ENCODE data around the gene ABO.

Gene ABO

DNA sequence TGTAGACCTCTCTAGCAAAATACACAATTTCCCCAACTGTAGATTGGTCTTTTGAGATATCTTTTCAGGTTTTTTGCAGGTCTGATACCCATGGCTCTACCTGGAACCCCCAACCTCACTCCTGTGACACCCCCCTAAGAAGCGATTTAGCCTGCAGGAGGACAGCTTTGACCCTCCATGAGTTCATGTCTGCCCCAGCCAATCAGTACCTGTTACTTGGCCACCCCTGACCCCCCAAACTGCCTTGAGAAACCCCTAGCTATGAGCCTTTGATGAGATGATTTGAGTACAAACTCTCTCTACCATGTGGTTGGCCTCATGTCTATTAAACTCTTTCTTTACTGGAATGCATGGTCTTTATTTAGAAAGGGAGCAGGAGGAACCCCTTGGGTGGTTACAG is 25.7 kb downstream of the ABO start:
- TF ChIP-seq, protein P1, sequence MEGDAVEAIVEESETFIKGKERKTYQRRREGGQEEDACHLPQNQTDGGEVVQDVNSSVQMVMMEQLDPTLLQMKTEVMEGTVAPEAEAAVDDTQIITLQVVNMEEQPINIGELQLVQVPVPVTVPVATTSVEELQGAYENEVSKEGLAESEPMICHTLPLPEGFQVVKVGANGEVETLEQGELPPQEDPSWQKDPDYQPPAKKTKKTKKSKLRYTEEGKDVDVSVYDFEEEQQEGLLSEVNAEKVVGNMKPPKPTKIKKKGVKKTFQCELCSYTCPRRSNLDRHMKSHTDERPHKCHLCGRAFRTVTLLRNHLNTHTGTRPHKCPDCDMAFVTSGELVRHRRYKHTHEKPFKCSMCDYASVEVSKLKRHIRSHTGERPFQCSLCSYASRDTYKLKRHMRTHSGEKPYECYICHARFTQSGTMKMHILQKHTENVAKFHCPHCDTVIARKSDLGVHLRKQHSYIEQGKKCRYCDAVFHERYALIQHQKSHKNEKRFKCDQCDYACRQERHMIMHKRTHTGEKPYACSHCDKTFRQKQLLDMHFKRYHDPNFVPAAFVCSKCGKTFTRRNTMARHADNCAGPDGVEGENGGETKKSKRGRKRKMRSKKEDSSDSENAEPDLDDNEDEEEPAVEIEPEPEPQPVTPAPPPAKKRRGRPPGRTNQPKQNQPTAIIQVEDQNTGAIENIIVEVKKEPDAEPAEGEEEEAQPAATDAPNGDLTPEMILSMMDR (IDR thresholded peaks at IDR 0.05; ENCODE audit: control insufficient read depth, extremely low read depth, insufficient read depth): no peak

DNA sequence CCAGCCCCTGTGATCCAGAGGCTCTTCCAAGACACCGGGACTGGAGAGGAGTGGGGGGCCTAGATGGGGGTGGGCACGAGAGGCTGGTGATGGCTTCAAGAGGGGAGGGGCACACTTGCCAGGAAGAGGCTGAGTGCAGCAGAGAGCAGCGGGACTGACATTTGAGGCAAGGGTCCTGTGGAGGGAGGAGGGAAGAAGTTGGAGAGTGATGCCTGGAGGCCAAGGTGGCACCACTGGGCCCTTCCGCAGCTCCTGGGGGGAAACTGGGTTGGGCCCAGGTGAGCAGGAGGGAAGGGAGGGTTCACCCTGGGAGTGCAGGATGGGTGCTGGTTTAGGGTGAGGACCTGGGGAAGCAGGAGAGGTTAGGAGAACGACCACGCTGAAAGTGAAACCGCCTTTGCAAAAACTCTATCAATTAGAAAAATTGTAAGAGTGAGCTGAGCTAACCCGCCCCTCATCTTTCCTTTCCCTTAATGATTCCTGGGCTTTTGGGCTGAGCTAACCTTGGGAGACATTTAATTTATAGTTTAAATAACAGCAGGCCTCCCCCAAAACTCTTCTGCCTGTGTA is 26.2 kb downstream of the ABO start:
- no peak overlapping the region for H3K4me3 ChIP-seq (ENCODE audit: low read depth, low read length)
- TF ChIP-seq, protein P1 (IDR thresholded peaks at IDR 0.05; ENCODE audit: control insufficient read depth, extremely low read depth, insufficient read depth): no peak

More for the DNA sequence above, 25.7 kb downstream of the ABO start:
- no peak for DNase-seq (ENCODE audit: low read depth)
- no peak overlapping the region for H3K4me3 ChIP-seq (ENCODE audit: low read depth, low read length)

DNA sequence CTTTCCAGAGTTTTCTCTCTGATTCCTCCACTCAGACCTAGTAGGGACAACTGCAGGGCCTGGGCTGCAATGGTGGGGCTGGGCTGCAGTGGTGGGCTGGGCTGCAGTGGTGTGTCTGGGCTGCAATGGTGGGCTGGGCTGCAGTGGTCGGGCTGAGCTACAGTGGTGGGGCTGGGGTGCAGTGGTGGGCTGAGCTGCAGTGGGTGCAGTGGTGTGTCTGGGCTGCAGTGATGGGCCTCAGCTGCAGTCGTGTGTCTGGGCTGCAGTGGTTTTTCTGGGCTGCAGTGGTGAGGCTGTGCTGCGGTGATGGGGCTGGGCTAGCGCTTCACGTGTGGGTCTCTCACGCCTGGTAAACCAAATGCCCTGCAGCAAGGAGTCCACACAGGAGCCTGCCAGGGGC is 27.4 kb downstream of the ABO start:
- TF ChIP-seq, protein P1 (IDR thresholded peaks at IDR 0.05; ENCODE audit: control insufficient read depth, extremely low read depth, insufficient read depth): no peak
- H3K4me3 ChIP-seq (ENCODE audit: low read depth, low read length): no peak overlapping the region
- no peak for DNase-seq (ENCODE audit: low read depth)

More for the DNA sequence above, 26.2 kb downstream of the ABO start:
- DNase-seq (ENCODE audit: low read depth): no peak

DNA sequence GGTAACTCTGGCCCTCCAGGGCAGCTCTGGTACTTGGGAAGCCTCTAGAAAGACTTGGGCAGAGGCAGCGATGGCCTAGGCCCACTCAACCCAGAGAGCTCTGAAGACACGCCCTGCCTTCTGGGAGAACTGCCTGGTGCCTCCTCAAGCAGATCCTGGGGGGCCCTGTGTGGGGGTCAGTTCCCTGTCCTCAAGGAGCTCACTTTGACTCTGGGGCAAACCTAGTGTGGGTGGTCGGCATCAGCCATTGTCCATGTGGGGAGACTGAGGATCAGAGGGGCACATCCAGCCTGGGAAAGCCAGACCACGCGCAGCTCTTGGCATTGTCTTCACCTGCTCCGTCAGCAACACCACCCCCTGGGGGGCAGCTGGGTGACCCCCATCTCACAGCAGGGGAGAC is 28.0 kb downstream of the ABO start:
- no peak overlapping the region for H3K4me3 ChIP-seq (ENCODE audit: low read depth, low read length)
- DNase-seq (ENCODE audit: low read depth): no peak
- TF ChIP-seq, protein P1 (IDR thresholded peaks at IDR 0.05; ENCODE audit: control insufficient read depth, extremely low read depth, insufficient read depth): no peak

DNA sequence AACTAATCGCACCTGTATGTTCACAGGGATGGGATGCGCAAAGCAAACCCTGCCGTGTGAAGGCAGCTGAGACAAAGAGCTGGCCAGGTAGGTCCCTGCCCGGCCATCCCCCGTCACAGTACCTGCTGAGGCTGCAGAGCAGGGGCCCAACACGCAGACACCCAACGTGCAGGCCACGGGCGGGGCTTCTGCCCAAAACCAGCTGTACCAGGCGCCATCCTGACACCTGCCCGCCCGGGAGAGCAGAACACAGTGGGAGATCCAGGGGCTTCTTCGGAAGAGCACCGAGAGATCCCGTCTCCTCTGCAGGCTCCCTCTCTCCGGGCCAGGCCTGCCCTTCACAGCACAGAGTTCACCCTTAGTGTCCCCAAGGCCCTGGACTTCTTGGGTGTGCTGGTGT is 28.4 kb downstream of the ABO start:
- H3K4me3 ChIP-seq (ENCODE audit: low read depth, low read length): no peak overlapping the region
- TF ChIP-seq, protein P1 (IDR thresholded peaks at IDR 0.05; ENCODE audit: control insufficient read depth, extremely low read depth, insufficient read depth): no peak
- no peak for DNase-seq (ENCODE audit: low read depth)

DNA sequence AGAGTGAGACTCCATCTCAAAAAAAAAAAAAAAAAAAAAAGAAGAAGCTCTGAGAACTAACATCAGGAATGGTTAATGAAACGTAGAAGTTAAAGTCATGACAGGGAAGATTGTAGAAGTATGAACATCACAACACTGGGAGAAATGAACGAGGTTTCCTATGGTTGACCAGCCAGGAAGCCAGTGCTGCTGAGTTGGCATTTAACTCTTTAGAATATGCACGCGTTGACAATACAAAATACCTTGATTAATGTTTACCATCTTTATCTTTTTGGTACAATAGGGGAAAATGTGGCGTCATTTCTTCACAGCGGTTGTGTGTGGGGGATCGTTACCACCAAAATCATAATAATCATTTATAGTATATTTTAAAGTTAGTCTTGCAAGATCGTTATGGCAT is 32.0 kb downstream of the ABO start:
- TF ChIP-seq, protein P1 (IDR thresholded peaks at IDR 0.05; ENCODE audit: control insufficient read depth, extremely low read depth, insufficient read depth): no peak
- H3K4me3 ChIP-seq (ENCODE audit: low read depth, low read length): no peak overlapping the region
- DNase-seq (ENCODE audit: low read depth): no peak

DNA sequence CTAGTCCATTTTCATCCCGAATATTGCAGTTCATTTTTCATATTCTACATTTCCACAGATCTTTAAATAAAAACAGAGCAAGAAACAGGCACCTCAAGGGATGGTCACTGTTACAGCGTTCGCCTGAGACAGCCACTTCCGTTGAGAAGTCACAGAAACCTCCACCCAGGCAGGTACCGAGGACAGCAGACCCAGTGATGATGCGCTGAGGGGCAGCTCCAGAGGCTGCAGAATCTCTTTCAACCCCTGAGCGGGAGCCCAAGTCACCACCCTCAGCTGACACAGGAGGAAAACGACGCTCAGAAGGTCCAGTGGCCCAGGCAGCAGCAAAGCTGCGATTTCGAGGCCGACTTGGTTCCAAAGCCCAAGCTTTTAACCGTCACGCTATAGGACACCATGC is 32.8 kb downstream of the ABO start:
- no peak overlapping the region for H3K4me3 ChIP-seq (ENCODE audit: low read depth, low read length)
- DNase-seq (ENCODE audit: low read depth): no peak
- TF ChIP-seq, protein P1 (IDR thresholded peaks at IDR 0.05; ENCODE audit: control insufficient read depth, extremely low read depth, insufficient read depth): no peak
